Measurements from ENCODE around the gene TM9SF3.

The TM9SF3 gene

GRCh38 chr10:96505150-96506136 is 81.4 kb downstream of the TM9SF3 start:
- no peak for DNase-seq

GRCh38 chr10:96502561-96503282 is 84.1 kb downstream of the TM9SF3 start:
- DNase-seq: no peak

DNA sequence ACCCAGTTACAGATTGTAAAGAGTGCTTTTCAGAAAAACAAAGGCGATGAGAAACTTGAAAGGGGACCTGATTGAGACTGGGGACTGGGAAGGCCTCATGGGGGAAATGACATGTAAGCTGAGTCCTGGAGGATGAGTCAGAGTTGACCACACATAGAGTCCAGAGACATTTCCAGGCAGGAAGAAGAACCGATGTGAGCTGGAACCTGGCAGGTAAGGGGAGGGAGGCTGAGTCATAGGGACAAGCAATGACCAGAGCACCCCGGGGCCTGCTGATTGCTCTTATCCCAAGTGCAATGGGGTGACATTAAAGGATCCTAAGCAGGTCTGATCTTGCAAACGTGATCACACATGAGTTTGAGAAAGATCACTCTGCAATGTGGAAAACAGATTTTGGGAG is 84.8 kb downstream of the TM9SF3 start:
- DNase-seq: no peak

DNA sequence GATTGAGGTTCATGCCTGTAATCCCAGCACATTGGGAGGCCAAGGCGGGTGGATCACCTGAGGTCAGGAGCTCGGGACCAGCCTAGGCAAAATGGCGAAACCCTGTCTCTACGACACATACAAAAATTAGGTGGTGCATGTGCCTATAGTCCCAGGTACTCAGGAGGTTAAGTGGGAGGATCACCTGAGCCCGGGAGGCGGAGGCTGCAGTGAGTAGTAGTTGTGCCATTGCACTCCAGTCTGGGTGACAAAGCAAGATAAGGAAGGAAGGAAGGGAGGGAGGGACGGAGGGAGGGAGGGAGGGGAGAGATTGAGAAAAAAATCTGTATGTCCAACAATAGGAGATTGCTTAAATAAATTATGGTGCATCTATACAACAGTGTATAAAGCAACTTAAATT is 86.3 kb downstream of the TM9SF3 start:
- no peak for DNase-seq

DNA sequence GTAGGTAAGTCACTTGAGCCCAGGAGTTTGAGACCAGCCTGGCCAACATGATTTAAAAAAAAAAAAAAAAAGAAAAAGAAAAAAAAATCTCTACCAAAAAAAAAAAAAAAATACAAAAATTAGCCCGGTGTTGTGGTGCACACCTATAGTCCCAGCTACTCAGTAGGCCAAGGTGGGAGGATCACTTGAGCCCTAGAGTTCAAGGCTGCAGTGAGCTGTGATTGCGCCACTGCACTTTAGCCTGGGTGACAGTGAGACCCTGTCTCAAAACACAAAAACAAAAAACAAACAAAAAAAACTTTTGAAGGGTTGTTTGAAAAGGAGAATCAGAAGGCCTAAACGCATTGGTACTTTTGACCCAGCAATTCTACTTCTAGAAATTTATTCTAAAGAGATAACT is 86.8 kb downstream of the TM9SF3 start:
- DNase-seq: no peak

GRCh38 chr10:96497391-96497790 is 89.4 kb downstream of the TM9SF3 start:
- no peak for DNase-seq

DNA sequence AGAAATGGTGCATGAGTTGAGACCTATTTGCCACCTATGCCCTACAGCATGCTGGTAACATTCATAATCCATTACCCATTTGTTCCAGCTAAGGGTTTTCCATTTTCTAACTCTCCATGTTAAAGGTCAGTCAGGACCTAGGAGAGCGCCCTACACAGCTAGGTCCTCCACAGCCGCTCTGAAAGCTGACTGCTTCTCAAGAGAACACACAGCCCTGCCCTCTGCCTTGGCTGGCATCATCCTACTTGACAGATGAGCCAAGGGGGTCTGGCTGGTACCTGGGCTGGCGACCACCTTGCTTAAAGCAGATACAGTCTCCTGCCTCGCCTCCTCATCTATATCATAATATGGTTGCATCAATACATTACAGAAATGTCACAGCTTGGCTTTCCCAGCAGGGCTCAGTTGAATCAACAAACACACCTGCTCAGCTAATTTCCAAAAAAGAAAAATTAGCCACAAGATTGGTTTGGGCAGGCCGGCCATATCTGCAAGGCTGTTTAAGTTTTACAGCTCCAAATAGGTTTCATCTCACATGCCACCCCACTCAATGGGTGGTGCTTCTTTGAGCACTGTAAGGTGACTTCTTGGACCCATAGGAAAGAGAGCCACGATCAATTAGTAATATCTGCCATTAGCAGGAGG is 90.4 kb downstream of the TM9SF3 start:
- DNase-seq: no peak

GRCh38 chr10:96495544-96495943 is 91.3 kb downstream of the TM9SF3 start:
- DNase-seq: no peak

DNA sequence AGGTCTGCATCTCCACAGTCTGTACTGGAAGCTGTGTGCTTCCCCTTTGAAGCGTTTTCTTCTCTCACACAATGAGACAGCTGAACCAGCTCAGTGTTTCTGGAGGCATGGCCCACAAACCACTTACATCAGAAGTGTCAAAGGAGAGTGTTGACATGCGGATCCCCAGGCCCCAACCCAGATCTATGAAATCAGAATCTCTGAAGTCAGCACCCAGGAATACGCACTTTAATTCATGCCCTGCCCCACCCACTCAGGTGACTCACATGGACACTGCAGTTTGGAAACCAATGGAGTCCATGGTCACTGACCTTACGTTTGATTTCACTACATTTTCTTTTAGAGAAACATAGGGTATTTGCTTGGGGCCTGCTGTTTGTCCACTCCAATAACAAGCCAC is 92.1 kb downstream of the TM9SF3 start:
- no peak for DNase-seq

- DNase-seq: no peak
These were observed 92.8 kb downstream of the TM9SF3 start for GRCh38 chr10:96493871-96494525.

DNA sequence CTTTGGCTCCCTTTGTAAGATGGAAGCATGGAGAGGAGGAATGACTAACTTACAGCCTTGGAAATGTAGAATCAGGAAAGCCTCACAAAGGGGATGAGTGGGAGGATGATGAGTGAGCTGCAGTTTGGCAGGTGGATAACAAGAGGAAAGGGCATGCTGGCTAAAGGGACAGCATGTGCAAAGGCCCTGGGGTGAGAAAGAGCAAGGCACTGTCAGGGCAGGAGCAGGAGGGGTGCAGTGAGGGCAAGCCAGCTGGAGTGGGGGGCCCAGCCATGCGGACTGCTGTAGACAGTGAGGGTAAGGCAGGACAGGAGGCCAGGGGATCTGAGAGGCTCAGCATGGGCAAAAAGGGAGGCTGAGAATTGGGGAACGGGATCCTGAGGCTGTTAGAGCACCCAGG is 93.6 kb downstream of the TM9SF3 start:
- no peak for DNase-seq

GRCh38 chr10:96491303-96491702 is 95.5 kb downstream of the TM9SF3 start:
- no peak for DNase-seq

DNA sequence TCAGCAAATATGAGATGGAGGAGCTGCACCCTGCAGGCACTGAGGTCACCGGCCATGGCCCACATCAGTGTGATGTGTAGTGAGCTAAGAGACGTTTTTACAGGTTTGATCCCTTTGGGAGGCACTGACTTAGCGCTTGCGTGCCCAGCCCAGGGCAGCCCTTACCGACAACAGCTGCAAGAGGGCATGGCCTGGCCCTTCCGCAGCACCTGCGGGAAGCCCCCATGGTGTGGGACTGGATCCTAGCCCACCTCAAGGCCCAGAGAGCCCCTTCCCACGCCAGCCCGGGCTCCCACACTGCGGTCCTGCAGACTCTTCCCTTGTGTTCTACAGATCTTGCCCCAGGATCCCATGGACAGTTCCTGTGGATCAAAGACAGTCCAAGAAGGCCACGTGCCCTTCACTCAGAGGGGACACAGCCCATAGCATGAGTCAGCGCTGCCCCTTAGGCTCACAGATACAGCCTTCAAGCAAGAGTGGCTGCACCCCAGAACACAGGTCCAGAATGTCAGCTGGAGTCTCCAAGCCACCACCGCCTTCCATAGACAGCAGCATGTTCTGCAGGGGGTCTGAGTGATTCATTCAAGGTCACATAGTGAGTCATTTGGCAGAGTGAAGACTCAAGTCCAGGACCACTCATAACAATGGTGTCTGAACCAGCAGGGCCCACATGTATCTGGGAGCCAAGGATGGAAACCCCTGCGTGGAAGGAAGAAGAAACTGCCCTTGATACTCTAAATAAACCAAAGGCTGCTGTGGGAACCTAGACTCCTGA is 98.5 kb downstream of the TM9SF3 start:
- DNase-seq: no peak

DNA sequence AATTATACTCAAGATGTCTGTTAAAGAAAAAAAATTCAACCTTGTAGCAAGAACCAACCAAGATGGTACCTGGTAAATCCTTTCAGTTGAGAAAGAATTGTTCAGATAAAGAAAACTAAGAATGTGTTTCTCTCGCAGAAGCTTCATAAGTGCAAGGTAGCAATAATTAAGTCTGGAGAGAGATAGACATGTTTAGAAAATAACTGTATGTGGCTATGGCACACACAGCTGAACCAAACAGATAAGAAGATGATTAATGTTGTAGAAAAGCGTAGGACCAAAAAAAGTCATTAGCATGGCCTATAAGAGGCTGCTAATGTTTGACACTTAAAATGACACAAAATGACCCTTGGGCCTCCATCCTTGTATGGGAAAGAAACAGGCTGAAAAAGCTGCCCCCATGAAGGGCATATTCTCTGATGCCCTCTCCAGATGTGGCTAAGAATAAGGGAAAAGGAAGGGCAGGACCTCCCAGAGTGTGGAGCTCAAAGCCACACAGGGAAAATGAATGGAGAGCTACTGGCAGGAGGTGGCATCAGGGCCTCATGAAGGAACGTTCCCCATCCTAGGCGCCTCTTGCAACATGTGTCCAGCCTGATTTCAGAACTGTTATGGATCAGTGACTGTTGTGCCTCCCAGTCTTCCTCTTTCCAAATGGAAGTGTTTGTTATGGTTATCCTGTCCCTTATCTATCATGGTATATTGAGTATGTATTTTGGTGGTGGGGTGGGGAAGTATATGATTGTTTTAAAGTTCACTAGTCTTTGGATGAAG is 103.8 kb downstream of the TM9SF3 start:
- no peak for DNase-seq

DNA sequence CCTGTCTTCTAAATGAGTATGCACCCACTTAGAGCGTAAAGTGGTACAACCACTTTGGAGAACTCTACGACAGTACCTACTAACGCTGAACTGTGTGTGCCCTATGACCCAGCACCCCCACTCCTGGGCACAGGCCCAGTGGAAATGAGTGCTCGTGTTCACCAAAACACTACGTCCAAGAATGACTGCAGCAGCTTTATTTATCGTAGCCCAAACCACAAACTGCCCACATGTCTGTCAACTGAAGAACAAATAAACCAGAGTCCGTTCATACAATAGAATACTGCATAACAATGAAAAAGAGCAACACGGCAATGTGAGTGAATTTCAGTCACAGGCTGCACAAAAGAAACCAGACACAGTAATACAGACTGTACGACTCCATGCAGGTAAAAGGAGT is 108.5 kb downstream of the TM9SF3 start:
- no peak for DNase-seq

GRCh38 chr10:96473866-96474265 is 112.9 kb downstream of the TM9SF3 start:
- DNase-seq: no peak

DNA sequence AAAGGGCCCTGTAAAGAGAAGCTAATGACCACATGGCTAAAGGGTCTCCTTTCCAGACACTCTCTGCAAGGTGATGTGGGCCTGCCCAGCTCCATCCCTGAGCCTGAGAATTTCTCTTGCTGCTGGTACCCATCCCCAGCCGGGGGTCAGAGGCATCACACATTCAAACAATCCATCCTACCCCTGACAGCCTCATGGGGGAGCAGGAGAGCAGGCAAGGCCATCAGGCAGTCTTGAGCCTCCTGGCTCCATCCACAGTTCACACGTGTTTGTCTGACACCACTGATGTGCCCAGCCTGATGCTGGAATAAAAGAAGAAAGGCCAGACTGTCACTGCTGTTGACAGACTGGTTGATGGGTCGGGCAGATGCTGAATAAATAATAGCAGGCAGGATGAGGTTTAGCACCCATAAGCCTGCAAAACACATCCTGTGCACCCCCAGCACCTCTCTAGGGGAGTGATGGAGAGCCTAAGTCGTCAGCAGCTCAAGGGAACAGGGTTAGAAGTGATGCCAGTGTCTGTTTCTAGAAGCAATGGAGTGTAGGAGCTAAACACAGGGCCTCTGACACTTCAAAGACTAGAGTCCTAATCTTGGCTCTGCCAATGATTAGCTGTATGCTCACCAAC is 116.6 kb downstream of the TM9SF3 start:
- DNase-seq: peak; percentile 10

- no peak for DNase-seq
These were observed 118.0 kb downstream of the TM9SF3 start for GRCh38 chr10:96468845-96469244.

Data from CD4-positive, alpha-beta T cell treated with Interleukin-21 for 1 hour (primary cell).